ENCODE measurements around the gene SLC7A5.

Gene SLC7A5

GRCh38 chr16:87800497-87800896 is 68.8 kb downstream of the SLC7A5 start:
- no peaks in the 10 kb centered on the region for H3K9me3 ChIP-seq
- no peaks in the 10 kb centered on the region for H3K27me3 ChIP-seq
- TF ChIP-seq, protein P1, sequence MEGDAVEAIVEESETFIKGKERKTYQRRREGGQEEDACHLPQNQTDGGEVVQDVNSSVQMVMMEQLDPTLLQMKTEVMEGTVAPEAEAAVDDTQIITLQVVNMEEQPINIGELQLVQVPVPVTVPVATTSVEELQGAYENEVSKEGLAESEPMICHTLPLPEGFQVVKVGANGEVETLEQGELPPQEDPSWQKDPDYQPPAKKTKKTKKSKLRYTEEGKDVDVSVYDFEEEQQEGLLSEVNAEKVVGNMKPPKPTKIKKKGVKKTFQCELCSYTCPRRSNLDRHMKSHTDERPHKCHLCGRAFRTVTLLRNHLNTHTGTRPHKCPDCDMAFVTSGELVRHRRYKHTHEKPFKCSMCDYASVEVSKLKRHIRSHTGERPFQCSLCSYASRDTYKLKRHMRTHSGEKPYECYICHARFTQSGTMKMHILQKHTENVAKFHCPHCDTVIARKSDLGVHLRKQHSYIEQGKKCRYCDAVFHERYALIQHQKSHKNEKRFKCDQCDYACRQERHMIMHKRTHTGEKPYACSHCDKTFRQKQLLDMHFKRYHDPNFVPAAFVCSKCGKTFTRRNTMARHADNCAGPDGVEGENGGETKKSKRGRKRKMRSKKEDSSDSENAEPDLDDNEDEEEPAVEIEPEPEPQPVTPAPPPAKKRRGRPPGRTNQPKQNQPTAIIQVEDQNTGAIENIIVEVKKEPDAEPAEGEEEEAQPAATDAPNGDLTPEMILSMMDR (IDR thresholded peaks at IDR 0.05), result no peak
- H3K36me3 ChIP-seq, result no peaks in the 10 kb centered on the region
- H3K27ac ChIP-seq, result no peak overlapping the region
- peaks cover 14% of the 10 kb centered on the region in 2 experiments for H3K4me1 ChIP-seq (ENCODE audit: control insufficient read depth in 1 of 2, insufficient read depth in 1 of 2, low read depth in 1 of 2, low read length in 1 of 2)
- H3K4me3 ChIP-seq (ENCODE audit: low read depth in 1 of 2, low read length in 1 of 2), result no peak overlapping the region

DNA sequence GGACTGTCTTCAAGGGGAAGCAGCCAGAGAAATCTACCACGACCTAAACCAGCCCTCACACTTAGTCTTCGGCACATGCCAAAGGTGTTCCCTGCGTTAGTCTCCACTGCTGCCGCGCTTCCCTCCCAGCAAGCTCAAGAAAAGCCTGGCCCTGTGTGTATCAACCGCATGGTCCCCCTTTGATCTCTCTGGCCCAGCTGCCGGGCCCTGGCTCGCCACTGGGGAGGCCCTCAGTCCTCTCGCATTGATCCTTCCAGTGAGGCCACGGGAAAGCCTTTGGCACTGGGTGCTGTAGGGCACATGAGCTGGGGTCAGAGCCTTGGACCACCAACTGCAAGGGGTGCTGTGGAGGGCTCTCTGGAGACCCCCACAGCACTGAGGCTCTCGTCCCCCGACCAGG is 74.0 kb downstream of the SLC7A5 start:
- Histone ChIP-seq H3K4me3 (ENCODE audit: low read depth in 1 of 2, low read length in 1 of 2) (no peak overlapping the region), H3K4me1 (ENCODE audit: control insufficient read depth in 1 of 2, insufficient read depth in 1 of 2, low read depth in 1 of 2, low read length in 1 of 2) (no peaks in the 10 kb centered on the region), H3K27me3 (no peaks in the 10 kb centered on the region), H3K36me3 (no peaks in the 10 kb centered on the region), H3K27ac (no peak overlapping the region), H3K9me3 (no peaks in the 10 kb centered on the region)
- TF ChIP-seq, protein P1 (IDR thresholded peaks at IDR 0.05), result no peak

DNA sequence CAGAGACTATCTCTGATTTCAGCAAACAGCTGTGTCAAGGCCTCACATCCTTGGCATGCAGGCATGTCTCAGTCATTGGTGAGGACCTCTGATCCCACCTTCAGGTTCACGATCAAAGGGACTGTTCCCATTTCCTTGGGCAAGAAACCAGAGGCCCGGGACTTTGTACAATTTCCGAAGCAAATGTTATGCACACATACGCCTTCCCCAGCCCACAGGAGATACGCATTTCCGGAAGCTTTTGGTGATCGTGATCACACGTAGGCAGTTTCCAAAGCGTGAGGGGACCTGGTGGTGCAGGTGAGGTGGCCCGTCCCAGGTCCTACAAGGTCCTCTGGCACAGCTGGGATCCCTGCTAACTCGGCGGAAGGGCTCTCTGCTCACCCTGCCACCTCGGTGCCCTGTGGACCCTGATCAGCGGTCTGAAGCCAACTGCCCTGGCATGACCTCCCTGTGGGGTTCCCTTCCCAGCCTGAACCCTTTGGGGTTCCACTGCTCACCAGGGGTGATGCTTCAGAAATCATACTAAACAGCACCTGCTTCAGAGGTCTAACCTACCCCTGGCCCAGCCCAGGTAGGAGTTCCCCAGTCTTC is 74.7 kb downstream of the SLC7A5 start:
- no peaks in the 10 kb centered on the region for H3K4me1 ChIP-seq (ENCODE audit: control insufficient read depth in 1 of 2, insufficient read depth in 1 of 2, low read depth in 1 of 2, low read length in 1 of 2)
- H3K27ac ChIP-seq, result no peak overlapping the region

DNA sequence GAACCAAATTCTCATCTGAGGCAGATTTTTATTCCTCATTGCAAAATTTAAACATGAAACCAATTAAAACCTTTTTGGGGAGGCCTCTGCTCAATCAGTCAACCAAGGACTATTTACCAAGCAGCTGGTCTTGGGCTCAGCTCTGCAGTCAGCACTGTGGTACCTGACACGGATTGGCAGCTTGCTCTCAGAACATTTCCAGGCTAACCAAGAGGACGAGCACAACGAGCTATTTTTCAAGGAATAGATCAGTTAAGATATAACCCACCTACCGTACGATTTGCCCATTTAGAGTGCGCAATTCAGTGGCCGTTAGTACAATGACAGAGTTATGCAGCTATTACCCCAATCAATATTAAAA is 77.1 kb downstream of the SLC7A5 start:
- TF ChIP-seq, protein P1 (IDR thresholded peaks at IDR 0.05), result no peak
- no peaks in the 10 kb centered on the region for H3K27me3 ChIP-seq
- no peaks in the 10 kb centered on the region for H3K4me1 ChIP-seq (ENCODE audit: control insufficient read depth in 1 of 2, insufficient read depth in 1 of 2, low read depth in 1 of 2, low read length in 1 of 2)
- no peak overlapping the region for H3K27ac ChIP-seq
- H3K4me3 ChIP-seq (ENCODE audit: low read depth in 1 of 2, low read length in 1 of 2), result no peak overlapping the region
- H3K9me3 ChIP-seq, result no peaks in the 10 kb centered on the region
- H3K36me3 ChIP-seq, result no peaks in the 10 kb centered on the region

More for the DNA sequence above, 74.7 kb downstream of the SLC7A5 start:
- Histone ChIP-seq H3K9me3 (no peaks in the 10 kb centered on the region), H3K4me3 (ENCODE audit: low read depth in 1 of 2, low read length in 1 of 2) (no peak overlapping the region), H3K27me3 (no peaks in the 10 kb centered on the region), H3K36me3 (no peaks in the 10 kb centered on the region)
- TF ChIP-seq, protein P1 (IDR thresholded peaks at IDR 0.05), result no peak

- TF ChIP-seq, protein P1 (IDR thresholded peaks at IDR 0.05), result no peak
- no peak overlapping the region for H3K4me3 ChIP-seq (ENCODE audit: low read depth in 1 of 2, low read length in 1 of 2)
- no peak overlapping the region for H3K27ac ChIP-seq
- H3K27me3 ChIP-seq, result no peaks in the 10 kb centered on the region
- no peaks in the 10 kb centered on the region for H3K36me3 ChIP-seq
- no peaks in the 10 kb centered on the region for H3K9me3 ChIP-seq
- H3K4me1 ChIP-seq (ENCODE audit: control insufficient read depth in 1 of 2, insufficient read depth in 1 of 2, low read depth in 1 of 2, low read length in 1 of 2), result no peaks in the 10 kb centered on the region
Observed at GRCh38 chr16:87791295-87792204, 77.8 kb downstream of the SLC7A5 start.
